Activated CD4-positive, alpha-beta T cell treated with anti-CD3 and anti-CD28 coated beads for 36 hours (primary cell): Measurements from ENCODE around the gene NARF. TPM values are rescaled to one million over a fixed set of nuclear protein-coding genes. Genes with fewer than 3 reads are reported as not detected.

Experiments used
- ATAC-seq: fragments of 200-7000 bp; cut with Tn5 transposase; one replicate; pipeline ENCODE4 v1.10.0; 2021; ENCODE audit warnings: mild to moderate bottlenecking, moderate library complexity
- CTCF ChIA-PET: fragments of 350-600 bp; sonication (Branson Sonifier 250); formaldehyde crosslinking; loops from one replicate; lab custom pipeline; 2021; ENCODE audit warnings: antibody characterized with exemption; lab: Charles Lee
- POLR2A ChIA-PET: fragments of 350-600 bp; sonication (Branson Sonifier 250); formaldehyde crosslinking; loops from one replicate; lab custom pipeline; 2021; ENCODE audit warnings: antibody characterized with exemption, inconsistent platforms; lab: Charles Lee
- DNase-seq: peaks from one replicate; pipeline ENCODE4 v3.0.0-alpha.2; 2020
- H3K27ac Mint-ChIP-seq: one replicate; pipeline ENCODE4 v1.8.0; 2021; ENCODE audit warnings: mixed read lengths
- H3K27me3 Mint-ChIP-seq: one replicate; pipeline ENCODE4 v1.8.0; 2021; ENCODE audit warnings: mixed read lengths
- H3K36me3 Mint-ChIP-seq: one replicate; pipeline ENCODE4 v1.8.0; 2021; ENCODE audit warnings: low read depth, mixed read lengths
- H3K4me1 Mint-ChIP-seq: one replicate; pipeline ENCODE4 v1.8.0; 2021; ENCODE audit warnings: mixed read lengths
- H3K4me3 Mint-ChIP-seq: one replicate; pipeline ENCODE4 v1.8.0; 2021; ENCODE audit warnings: mild to moderate bottlenecking, moderate library complexity, mixed read lengths
- H3K9me3 Mint-ChIP-seq: one replicate; pipeline ENCODE4 v1.8.0; 2021; ENCODE audit warnings: low read depth, mixed read lengths
- intact Hi-C, 2 experiments: fragments of 100-400 bp; cut with DNase I in 1 of 2; cut with micrococcal nuclease in 1 of 2; formaldehyde crosslinking; loops; one replicate each; pipeline versions ENCODE4 v1.14.2 to v1.15.1; 2022 to 2024; cut with DNase I, micrococcal nuclease
- total RNA-seq, 2 experiments: library from RNA; stranded (reverse); gene quantifications; one replicate each; pipeline ENCODE4 v1.2.3, GENCODE V29; 2021

Gene NARF
- total RNA-seq, 2 experiments from 2014 or later = 65.4 to 85.9 TPM

- CTCF ChIA-PET = no interaction called here
- H3K27ac Mint-ChIP-seq = no peak overlapping the region
Measured at GRCh38 chr17:82434216-82434565, 24.4 kb upstream of the NARF start.

GRCh38 chr17:82435103-82435502, 23.4 kb upstream of the NARF start:
- Mint-ChIP-seq H3K27ac (no peak overlapping the region), H3K4me3 (no peak overlapping the region), H3K27me3 (no peaks in the 10 kb centered on the region), H3K36me3 (no peaks in the 10 kb centered on the region), H3K9me3 (no peaks in the 10 kb centered on the region), H3K4me1 (peaks cover 8% of the 10 kb centered on the region)
- POLR2A ChIA-PET = no interaction called here
- DNase-seq (no peak), ATAC-seq (no peak)
- intact Hi-C loops = no loop called here
- CTCF ChIA-PET = no interaction called here

More at GRCh38 chr17:82434216-82434565, 24.4 kb upstream of the NARF start:
- Mint-ChIP-seq H3K27me3 (no peaks in the 10 kb centered on the region), H3K36me3 (peaks cover 3% of the 10 kb centered on the region), H3K9me3 (no peaks in the 10 kb centered on the region), H3K4me1 (peaks cover 13% of the 10 kb centered on the region), H3K4me3 (no peak overlapping the region)
- DNase-seq (peak; percentile 43), ATAC-seq (peak; percentile 39)
- intact Hi-C loops = no loop called here
- POLR2A ChIA-PET = no interaction called here

DNA sequence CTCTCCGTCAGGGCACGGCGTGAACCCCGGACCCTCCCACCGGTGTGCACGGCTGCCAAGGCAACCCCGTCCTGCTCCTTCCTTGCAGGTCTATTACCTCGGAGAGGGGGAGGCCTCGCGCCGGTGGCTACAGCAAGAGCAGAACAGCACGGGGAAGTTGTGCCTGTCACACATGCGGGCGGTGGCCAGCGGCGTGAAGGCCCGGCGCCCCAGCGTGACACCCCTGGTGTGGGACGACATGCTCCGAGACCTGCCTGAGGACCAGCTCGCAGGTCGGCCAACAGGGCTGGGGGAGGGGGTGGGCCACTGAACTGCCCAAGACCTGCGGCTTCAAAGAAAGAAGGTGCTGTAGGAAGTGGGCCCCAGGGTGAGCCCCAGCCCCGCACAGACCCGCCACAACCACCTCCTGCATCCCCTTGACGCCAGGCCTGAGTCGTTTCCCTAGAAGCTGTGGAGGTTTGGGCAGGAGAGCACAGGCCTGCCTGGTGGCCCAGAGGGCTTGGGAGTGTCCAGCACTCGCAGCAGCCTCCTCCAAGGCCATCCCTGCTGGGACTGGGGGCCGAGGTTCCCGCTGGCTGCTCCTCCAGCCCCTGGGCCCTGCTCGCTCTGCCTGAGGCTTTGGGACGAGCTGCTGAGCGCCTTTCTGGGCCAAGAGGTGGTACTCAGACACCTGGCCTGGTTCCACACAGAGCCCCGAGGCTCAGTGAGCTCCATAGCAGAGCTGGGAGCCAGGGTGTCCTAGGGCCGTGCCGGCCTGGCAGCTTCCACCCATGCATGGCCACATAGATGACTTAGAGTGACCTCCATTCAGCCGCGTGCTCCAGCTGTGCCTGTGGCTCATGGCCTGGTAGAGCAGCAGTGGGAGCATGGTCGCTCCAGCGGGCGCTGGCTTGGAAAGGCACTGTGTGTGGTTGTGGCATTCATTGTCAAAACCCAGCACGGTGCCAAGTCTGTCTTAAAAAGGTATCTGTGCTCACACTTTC, 22.6 kb upstream of the NARF start:
- Mint-ChIP-seq H3K4me1 (peaks cover 6% of the 10 kb centered on the region), H3K36me3 (no peaks in the 10 kb centered on the region), H3K27me3 (no peaks in the 10 kb centered on the region), H3K9me3 (no peaks in the 10 kb centered on the region), H3K4me3 (no peak overlapping the region), H3K27ac (no peak overlapping the region)
- ATAC-seq (no peak), DNase-seq (no peak)
- POLR2A ChIA-PET = no interaction called here
- intact Hi-C loops = no loop called here
- CTCF ChIA-PET = no interaction called here

DNA sequence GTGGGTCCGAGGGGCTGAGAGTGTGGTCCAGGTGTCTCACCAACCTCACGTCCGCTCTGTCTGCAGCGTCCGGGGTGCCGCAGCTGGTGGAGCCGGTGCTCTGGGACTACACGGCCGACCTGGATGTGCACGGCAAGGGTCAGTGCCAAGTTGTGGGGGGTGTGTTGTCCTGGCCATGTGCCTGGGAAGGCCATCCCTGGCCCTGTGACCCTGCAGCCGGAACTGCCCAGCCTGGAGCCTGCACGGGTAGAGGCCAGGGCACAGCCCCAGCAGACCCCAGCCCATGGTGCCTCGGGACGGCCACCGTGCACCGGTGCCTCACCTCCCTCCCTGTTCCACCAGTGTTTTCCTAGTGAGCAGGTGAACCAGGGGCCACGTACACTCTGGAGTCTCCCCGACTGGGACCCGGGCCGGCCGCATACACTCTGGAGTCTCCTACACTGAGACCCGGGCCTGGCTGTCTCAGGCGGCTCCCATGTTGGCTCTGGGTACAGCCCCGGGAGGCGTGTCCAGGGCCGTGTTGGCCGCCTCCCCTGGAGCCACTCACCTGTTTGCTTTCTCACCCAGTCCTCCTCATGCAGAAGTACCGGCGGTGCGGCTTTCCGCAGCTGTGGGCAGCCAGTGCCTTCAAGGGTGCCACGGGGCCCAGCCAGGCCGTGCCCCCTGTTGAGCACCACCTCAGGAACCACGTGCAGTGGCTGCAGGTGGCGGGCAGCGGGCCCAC, 21.8 kb upstream of the NARF start:
- Mint-ChIP-seq H3K36me3 (no peaks in the 10 kb centered on the region), H3K4me3 (no peak overlapping the region), H3K9me3 (no peaks in the 10 kb centered on the region), H3K27ac (no peak overlapping the region), H3K4me1 (peaks cover 6% of the 10 kb centered on the region), H3K27me3 (no peaks in the 10 kb centered on the region)
- ATAC-seq (no peak), DNase-seq (no peak)
- CTCF ChIA-PET = no interaction called here
- intact Hi-C loops = no loop called here
- POLR2A ChIA-PET = no interaction called here

DNA sequence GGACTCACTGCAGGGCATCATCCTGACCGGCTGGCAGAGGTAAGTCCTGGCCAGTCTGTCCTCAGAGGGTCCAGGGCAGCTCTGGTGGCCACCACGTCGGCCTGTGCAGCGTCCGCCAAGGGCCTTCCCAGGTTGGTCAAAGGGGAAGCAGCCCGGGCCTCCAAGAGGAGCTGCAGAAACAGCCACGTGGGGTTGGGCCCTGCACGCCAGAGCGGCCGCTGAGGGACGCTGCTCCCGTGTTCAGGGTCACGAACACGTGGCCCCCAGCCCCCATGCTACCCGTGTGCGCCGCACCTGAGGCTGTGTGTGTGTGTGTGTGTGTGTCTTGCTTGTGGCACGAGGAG, 21.2 kb upstream of the NARF start:
- H3K4me1 Mint-ChIP-seq = peaks cover 6% of the 10 kb centered on the region
- H3K36me3 Mint-ChIP-seq = no peaks in the 10 kb centered on the region
- no peaks in the 10 kb centered on the region for H3K27me3 Mint-ChIP-seq
- ChIA-PET CTCF (interaction anchor here (0.6 kb wide), 1 partner anchor 13 kb away, joined by 4 read pairs; no protein-coding TSS in a partner anchor), POLR2A (no interaction called here)
- intact Hi-C loops = no loop called here
- H3K4me3 Mint-ChIP-seq = no peak overlapping the region
- H3K27ac Mint-ChIP-seq = no peak overlapping the region
- ATAC-seq (no peak), DNase-seq (no peak)
- H3K9me3 Mint-ChIP-seq = no peaks in the 10 kb centered on the region

DNA sequence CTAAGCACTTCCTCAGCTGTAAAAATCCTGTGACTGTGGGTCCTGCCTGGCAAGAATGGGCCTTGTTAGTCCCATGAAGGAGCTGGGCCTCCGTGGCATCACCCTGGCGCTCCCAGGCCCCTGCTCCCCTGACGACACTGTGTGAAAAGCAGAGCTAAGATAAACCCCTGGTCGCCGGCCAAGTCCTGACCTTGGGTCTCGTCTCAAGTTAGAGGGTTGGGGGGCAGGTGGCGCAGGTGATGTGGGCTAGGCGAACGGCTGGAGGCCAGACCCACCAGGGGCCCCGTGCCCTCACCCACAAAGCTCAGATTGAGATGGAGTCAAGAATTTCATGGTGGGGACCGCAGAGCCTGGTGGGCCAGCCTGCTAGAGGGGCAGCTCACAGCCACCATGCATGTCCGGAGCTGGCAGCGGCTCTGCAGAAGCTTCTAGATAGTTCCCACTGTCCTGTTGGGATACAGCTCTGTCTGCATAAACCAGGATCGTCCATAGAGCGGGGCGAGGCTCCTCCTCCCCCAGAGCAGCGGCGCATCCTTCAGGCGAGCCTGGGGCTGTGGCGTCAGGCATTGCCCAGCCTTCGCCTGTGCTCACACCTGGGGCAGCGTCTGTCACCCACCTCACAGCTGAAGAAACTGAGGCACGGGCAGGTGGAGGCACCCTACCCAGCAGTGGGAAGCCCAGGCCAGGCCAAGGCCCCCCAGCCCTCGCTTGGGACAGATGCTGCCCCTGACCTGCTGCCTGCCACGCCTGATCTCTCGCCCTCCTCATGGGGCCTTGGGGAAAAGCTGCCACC, 19.9 kb upstream of the NARF start:
- Mint-ChIP-seq H3K4me3 (no peak overlapping the region), H3K4me1 (peaks cover 6% of the 10 kb centered on the region), H3K27me3 (no peaks in the 10 kb centered on the region), H3K36me3 (peaks cover 8% of the 10 kb centered on the region), H3K27ac (no peak overlapping the region), H3K9me3 (no peaks in the 10 kb centered on the region)
- CTCF ChIA-PET = interaction anchor here (1.4 kb wide), 1 partner anchor 17 kb away, joined by 5 read pairs; no protein-coding TSS in a partner anchor
- ATAC-seq (peak; percentile 6), DNase-seq (no peak)
- intact Hi-C loops = no loop called here
- POLR2A ChIA-PET = interaction anchor here (0.5 kb wide), 1 partner anchor 134 kb away, joined by 3 read pairs; no protein-coding TSS in a partner anchor

DNA sequence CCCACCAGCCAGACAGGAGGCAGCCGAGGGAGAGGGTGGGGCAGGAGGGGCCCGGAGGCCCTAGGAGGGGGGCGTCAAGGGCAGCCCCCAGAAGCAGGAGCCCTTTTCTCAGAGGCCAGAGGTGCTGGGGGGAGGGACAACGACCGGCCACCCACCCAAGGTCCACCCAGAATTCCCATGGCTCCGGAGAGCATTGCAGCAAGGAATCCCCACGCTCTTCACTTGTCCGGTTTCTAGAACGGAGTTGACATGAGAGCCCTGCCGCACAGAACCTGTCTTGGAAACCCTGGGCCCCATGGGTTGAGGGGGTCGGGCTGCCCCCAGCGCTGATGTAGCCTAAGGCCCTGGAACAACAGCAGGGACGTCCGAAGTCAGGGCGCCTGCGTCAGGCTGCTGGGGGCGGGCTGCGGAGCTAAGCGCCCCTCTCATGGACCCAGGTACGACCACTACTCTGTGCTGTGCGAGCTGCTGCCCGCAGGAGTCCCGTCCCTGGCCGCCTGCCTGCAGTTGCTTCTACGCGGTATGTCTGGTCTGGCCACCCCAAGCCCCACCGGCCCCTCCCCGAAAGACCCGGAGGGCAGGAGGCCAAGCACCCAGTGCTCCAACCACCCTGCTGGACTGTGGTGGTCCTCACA, 19.2 kb upstream of the NARF start:
- Mint-ChIP-seq H3K4me3 (no peak overlapping the region), H3K27ac (no peak overlapping the region), H3K4me1 (peaks cover 2% of the 10 kb centered on the region), H3K27me3 (no peaks in the 10 kb centered on the region), H3K9me3 (no peaks in the 10 kb centered on the region), H3K36me3 (peaks cover 10% of the 10 kb centered on the region)
- ChIA-PET CTCF (interaction anchor here (1.4 kb wide), 1 partner anchor 17 kb away, joined by 5 read pairs; no protein-coding TSS in a partner anchor), POLR2A (no interaction called here)
- intact Hi-C loops = no loop called here
- DNase-seq (no peak), ATAC-seq (peak; percentile 8)

- Mint-ChIP-seq H3K9me3 (no peaks in the 10 kb centered on the region), H3K27ac (no peak overlapping the region), H3K4me1 (no peaks in the 10 kb centered on the region), H3K4me3 (no peak overlapping the region), H3K27me3 (no peaks in the 10 kb centered on the region), H3K36me3 (peaks cover 12% of the 10 kb centered on the region)
- POLR2A ChIA-PET = no interaction called here
- CTCF ChIA-PET = interaction anchor here (1.4 kb wide), 1 partner anchor 18 kb away, joined by 5 read pairs; no protein-coding TSS in a partner anchor
- ATAC-seq = no peak
- no peak for DNase-seq
- intact Hi-C loops = no loop called here
Measured at GRCh38 chr17:82439829-82440365, 18.6 kb upstream of the NARF start.

DNA sequence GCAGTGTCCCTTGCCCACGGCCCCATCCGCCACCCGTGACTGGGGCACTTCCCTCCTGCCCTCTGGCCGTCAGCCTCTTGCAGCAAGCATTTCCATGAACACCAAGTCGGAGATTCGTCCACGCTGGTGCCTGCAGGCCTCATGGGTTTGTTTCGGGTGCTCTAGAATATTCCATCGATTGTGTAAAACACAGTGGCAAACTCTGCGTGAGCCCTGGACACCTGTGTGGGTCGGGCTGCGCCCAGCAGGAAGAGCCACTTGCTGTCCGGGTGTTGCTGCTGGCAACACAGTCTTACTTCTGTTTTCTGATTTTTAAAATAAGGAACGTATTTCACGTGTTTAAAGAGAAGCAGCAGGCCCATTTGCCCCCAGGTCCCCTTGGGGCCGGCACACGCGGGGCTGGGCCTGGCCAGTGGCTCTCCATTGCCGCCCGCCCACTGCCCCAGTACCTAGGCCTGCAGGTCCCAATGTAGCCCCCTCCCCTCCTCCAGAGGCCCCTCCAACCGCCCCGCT, 18.0 kb upstream of the NARF start:
- ChIA-PET CTCF (no interaction called here), POLR2A (no interaction called here)
- Mint-ChIP-seq H3K4me3 (peak overlapping the region; percentile 19), H3K27me3 (no peaks in the 10 kb centered on the region), H3K36me3 (peaks cover 12% of the 10 kb centered on the region), H3K4me1 (no peaks in the 10 kb centered on the region), H3K27ac (no peak overlapping the region), H3K9me3 (no peaks in the 10 kb centered on the region)
- intact Hi-C loops = no loop called here
- no peak for ATAC-seq
- DNase-seq = no peak

DNA sequence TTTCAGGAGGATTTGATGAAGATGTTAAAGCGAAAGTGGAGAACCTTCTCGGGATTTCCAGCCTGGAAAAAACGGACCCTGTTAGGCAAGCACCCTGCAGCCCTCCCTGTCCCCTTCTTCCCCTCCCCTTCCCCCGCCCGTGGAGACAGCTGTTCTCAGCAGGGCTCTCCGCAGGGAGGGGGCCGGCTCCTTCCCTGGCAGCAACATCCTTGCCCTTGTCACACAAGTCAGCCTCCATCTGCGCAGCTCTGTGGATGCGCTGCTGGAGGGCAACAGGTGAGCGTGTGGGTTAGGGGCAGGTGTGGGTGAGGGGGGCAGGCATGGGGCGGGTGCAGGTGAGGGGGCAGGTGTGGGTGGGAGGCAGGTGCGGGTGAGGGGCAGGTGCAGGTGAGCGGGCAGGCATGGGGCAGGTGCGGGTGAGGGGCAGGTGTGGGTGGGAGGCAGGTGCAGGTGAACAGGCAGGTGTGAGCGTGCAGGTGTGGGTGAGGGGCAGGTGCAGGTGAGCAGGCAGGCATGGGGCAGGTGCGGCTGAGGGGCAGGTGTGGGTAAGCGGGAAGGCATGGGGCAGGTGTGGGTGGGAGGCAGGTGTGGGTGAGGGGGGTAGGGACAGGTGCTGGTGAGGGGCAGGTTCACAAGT, 17.4 kb upstream of the NARF start:
- intact Hi-C loops = no loop called here
- ATAC-seq = no peak
- DNase-seq = no peak
- Mint-ChIP-seq H3K27ac (no peak overlapping the region), H3K9me3 (no peaks in the 10 kb centered on the region), H3K27me3 (no peaks in the 10 kb centered on the region), H3K36me3 (peaks cover 15% of the 10 kb centered on the region), H3K4me3 (peak overlapping the region; percentile 19), H3K4me1 (peaks cover 5% of the 10 kb centered on the region)
- ChIA-PET POLR2A (no interaction called here), CTCF (no interaction called here)
